Dermis microvascular lymphatic vessel endothelial cell (primary cell): ENCODE data around the gene CEP89. TPM values are rescaled to one million over a fixed set of nuclear protein-coding genes. Genes with fewer than 3 reads are reported as not detected.
"Not testable (repeated sequence)": the region's sequence is repeated elsewhere in the genome, so short reads cannot be mapped to it uniquely, and the experiment has no call there.

ENCODE experiments used
- DNase-seq, 2 donors: peaks; one replicate each; pipeline versions ENCODE4 v3.0.0 to v3.0.0-alpha.2; 2010; ENCODE audit warnings: low read depth in 2 of 2
- total RNA-seq: library from RNA; depleted of rRNA; stranded (reverse); fragments of >200 nt; gene quantifications from 2 replicates; pipeline ENCODE4 v1.2.1, GENCODE V29; 2014

Gene CEP89
- total RNA-seq, 1 donor from 2014 or later, result 5.6 TPM

DNA sequence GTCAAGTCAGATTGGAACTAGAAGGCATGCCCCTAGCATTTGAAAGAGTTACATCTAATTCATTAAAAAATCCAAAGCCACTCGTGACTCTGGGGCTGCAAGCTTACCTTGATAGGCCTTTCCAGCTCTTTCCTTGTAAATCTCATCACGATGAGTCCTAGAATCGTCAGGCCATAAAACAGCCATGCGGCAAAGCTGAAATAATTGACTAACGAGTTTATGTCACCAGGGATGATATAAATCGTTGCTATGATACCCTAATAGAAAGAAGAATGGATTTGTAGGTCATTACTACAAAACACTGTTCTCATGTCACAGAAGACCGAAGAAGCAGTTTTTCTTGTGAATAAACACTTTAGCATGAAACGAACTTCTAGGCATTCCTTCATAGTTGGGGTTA, 129.7 kb downstream of the CEP89 start:
- no peak for DNase-seq

DNA sequence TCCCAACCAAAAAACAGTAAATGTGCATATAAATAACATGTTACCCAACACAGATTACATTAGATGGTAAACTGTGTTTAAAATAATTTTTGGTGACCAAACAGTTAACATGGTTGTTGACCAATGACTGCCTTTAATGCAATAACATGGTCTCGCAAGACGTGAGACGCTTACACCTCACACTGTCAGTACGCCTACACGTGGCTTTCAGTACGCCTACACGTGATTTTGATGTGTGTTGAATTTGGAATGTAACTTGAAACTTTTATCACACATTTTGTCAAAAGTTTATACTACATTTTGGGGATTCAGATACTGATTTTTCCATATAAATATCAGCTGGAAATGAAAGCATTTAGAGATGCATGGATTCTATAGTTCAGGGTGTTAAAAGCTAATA, 134.2 kb downstream of the CEP89 start:
- DNase-seq, result no peak

DNA sequence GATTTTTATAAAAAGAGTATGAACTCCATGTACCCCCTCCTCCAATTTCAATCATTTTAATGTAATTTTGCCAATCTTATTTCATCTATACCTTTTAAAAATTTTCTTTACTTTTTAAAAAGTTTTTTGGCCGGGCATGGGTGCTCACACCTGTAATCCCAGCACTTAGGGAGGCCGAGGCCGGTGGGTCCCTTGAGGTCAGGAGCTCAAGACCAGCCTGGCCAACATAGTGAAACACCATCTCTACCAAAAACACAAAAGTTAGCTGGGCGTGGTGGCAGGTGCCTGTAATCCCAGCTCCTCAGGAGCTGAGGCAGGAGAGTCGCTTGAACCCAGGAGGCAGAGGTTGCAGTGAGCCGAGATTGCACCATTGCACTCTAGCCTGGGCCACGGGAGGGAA, 138.4 kb downstream of the CEP89 start:
- DNase-seq, result not testable (repeated sequence)

DNA sequence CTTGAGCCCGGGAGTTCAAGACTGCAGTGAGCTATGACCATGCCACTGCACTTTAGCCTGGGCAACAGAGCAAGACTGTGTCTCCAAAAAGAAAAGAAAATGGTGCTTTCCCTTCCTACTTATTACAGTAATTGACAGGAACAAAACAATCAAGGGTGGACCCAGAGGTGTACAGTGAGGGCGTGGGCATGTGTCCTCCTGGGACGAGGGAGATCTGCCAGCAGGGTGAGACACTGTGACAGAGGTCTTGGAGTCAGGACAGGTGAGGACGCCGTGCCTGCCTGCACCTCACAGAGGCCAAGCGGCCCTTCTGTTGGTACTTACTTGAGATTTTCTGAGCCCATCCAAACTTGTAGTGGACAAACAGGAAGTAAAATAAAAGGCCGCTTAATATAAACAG, 138.9 kb downstream of the CEP89 start:
- DNase-seq, result not testable (repeated sequence)

DNA sequence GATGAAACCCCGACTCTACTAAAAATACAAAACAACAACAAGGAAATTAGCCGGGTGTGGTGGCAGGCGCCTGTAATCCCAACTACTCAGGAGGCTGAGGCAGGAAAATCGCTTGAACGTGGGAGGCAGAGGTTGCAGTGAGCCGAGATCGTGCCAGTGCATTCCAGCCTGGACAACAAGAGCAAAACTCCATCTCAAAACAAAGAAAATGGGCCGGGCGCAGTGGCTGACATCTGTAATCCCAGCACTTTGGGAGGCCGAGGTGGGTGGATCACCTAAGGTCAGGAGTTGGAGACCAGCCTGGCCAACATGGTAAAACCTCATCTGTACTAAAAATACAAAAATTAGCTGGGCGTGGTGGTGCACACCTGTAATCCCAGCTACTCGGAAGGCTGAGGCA, 139.7 kb downstream of the CEP89 start:
- DNase-seq, result not testable (repeated sequence)

DNA sequence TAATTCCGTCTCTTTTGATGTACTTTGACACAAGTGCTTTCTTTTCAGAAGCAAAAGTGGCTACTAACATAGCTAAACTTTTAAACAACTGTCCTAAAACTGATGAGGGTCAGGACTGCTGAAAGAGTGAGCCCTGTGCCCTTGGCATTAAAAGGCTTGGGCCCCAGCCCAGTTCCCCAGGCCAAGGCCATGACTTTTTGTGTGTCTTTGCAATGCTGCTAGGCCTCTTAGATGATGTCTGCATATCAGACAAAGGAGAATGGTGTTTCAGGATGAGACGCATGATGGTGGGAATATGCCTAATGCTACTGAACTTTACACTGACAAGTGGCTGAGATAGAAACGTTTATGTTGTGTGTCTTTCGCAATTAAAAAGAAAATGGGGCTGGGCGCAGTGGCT, 140.1 kb downstream of the CEP89 start:
- DNase-seq, result no peak

DNA sequence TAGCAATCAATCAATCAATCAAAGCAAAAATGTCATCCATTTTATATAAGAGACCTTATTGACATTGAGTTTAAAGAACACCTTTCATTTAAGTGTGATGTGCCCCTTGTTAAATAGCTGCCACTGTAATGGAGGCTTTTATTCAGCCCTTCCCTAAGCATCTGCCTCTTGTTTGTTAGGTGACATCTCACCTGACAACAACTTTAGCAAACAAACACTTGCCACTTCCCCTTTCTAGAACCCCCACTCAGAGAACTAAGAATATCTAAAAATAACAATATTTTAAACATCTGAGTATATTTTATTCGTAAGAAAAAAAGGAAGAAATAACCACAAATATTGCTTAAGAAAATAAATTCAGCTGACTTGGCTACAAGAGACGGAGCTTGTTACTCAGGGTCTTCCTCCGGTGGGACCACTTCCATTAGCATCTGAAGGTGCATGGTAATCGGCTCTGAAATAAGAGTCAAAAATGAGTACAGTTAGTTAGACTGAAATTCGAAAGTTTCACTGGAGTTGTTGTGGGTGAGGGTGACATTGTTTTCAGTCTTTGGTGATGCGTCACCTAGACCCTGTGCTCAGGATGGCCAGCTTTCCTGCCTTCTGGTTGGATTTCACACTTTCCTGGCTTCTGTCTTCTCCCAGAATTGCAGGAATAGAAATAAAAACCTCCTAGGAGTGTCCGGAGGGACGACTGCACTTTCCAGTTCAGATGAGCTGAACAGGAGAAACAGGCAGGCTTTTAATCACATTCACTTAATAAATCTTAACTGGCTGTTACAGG, 141.3 kb downstream of the CEP89 start:
- DNase-seq, result no peak

DNA sequence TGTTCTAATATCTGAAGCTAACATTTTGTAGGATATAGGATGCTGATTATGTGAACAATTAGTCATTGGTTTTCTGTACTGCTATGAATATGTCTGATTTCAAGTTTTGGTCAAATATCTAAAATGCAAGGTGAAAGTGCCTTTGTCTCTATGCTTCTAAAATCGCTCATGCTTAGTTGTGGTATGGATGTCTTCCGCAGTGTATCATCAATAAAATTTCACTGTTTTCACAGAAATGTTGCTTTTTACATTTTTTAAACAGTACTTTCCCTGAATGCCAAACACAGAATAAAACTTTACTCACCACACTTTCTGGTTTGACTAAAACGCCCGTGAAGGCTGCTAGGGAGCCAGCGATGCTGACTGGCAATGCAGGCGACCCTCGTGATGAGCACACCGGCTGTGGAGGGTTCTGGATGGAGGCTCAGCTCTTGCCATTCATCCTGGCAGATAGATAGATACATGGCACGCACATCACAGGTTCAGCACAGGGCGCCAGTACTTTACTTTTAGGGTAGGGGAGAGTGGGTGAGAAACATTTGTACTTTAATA, 142.3 kb downstream of the CEP89 start:
- no peak for DNase-seq

DNA sequence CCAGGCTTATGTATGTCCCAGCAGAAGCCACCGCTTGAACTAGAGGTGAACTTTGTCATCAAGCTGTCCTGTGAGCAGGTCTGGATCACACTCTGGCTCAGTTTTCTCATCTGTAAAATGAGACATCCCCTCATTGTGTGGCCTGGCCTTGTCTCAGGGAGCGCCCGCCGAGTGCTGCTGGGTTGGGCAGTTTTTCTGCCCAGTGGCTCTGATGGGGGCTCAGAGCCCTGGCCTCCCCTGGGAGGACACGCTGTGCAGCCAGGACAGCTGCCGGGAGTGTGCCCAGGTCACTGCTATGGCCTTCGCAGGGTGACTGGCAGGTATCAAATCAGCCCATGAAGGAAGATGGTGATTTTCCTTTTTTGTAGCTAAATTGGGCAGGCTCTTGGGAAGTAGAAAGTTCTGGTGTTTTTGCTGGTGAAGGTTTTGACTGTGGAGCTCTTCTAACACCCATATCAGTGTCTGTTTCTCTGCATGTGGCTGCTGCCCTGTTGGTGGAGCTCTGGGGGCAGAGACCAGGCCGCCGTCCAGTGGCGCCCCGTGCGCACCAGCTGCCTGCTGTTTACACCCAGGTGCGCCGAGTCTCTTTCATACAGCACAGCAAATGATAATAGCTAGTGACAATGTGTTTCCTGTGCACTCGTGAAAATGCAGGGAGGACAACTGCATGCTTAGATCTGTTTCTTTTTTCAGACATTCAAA, 143.0 kb downstream of the CEP89 start:
- no peak for DNase-seq

DNA sequence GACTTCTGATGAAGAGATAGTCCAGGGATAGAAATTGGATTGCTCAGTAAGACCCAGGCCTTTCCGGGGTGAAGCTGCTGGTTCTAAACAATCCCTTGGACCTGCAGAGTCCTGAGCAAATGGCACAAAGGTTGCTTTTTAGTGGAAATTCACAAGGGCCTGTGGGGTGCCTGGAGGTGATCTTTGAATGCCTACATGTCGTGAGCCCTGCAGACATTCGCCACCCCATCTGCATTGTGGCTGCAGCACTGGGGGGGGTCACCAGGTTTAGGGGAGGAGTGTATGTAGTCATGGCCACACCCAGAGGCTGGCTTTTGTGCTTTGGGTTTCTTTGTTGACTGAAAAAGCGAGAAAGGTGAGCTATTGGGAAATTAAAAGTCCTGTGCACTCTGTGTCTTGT, 143.6 kb downstream of the CEP89 start:
- DNase-seq, result no peak

Other genes starting within 250 kb of the CEP89 start
- gene SLC7A9, start 102.2 kb downstream of the CEP89 start, total RNA-seq, result under 0.01 TPM in 2 replicates
- gene FAAP24, start 284 bp upstream of the CEP89 start, total RNA-seq, result 1.8 and 2.0 TPM in 2 replicates
- 5.9 and 15.8 TPM in 2 replicates for gene RHPN2, start 92.9 kb upstream of the CEP89 start, total RNA-seq
- gene GPATCH1, start 109.2 kb upstream of the CEP89 start, total RNA-seq, result 4.4 and 5.8 TPM in 2 replicates
- gene WDR88, start 160.2 kb upstream of the CEP89 start, total RNA-seq, result not detected in 2 replicates
- gene LRP3, start 222.4 kb upstream of the CEP89 start, total RNA-seq, result 6.9 and 13.0 TPM in 2 replicates